ENCODE measurements around the gene ADGRG6.

GRCh38 chr6:142482249-142482648 is 180.4 kb downstream of the ADGRG6 start:
- TF ChIP-seq, protein P1, sequence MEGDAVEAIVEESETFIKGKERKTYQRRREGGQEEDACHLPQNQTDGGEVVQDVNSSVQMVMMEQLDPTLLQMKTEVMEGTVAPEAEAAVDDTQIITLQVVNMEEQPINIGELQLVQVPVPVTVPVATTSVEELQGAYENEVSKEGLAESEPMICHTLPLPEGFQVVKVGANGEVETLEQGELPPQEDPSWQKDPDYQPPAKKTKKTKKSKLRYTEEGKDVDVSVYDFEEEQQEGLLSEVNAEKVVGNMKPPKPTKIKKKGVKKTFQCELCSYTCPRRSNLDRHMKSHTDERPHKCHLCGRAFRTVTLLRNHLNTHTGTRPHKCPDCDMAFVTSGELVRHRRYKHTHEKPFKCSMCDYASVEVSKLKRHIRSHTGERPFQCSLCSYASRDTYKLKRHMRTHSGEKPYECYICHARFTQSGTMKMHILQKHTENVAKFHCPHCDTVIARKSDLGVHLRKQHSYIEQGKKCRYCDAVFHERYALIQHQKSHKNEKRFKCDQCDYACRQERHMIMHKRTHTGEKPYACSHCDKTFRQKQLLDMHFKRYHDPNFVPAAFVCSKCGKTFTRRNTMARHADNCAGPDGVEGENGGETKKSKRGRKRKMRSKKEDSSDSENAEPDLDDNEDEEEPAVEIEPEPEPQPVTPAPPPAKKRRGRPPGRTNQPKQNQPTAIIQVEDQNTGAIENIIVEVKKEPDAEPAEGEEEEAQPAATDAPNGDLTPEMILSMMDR (conservative IDR thresholded peaks at IDR 0.05 in 1 of 2, IDR thresholded peaks at IDR 0.05 in 1 of 2; ENCODE audit: low read depth in 1 of 2, low read length in 2 of 2): no peak
- TF ChIP-seq EZH2 (IDR thresholded peaks at IDR 0.05; ENCODE audit: low read length, missing control alignments): no peak
